Measurements from ENCODE around the gene LRRC23. TPM values are rescaled to one million over a fixed set of nuclear protein-coding genes. Genes with fewer than 3 reads are reported as not detected.

The LRRC23 gene
- total and polyA plus RNA-seq, 9 of the 15 experiments (the other 6 are each of a cell fraction or from before 2014, with no cell fraction given): 2.2 to 7.0 (median 3.0) TPM

- 0 out of 2 replicates have a peak, but pooled peaks have one; percentile 40 for TF ChIP-seq VEZF1 (CRISPR knock-in tag; IDR thresholded peaks at IDR 0.05)
- no peak for TF ChIP-seq FOXM1 (IDR thresholded peaks at IDR 0.05; ENCODE audit: low read depth)
- no peak for TF ChIP-seq FOXM1 (CRISPR knock-in tag; IDR thresholded peaks at IDR 0.05; ENCODE audit: low read depth)
- no peak for TF ChIP-seq NFIX (CRISPR knock-in tag; IDR thresholded peaks at IDR 0.05; ENCODE audit: low read depth)
- TF ChIP-seq ZBTB8A (IDR thresholded peaks at IDR 0.05; ENCODE audit: partially characterized antibody): no peak
- no peak for TF ChIP-seq BHLHE40 (IDR thresholded peaks at IDR 0.05; ENCODE audit: low read length)
- TF ChIP-seq BRF1 (IDR thresholded peaks at IDR 0.05; ENCODE audit: borderline replicate concordance, extremely low read depth, insufficient read length): no peak
- peak; percentile 72 for TF ChIP-seq CTBP1 (IDR thresholded peaks at IDR 0.05; ENCODE audit: borderline replicate concordance)
- no peak for TF ChIP-seq FOXK1 (CRISPR knock-in tag; IDR thresholded peaks at IDR 0.05; ENCODE audit: borderline replicate concordance)
- TF ChIP-seq SNRNP70 (optimal IDR thresholded peaks at IDR 0.05; ENCODE audit: low read depth, low read length): no peak
- no peak for TF ChIP-seq ZNF644 (tag; IDR thresholded peaks at IDR 0.05; ENCODE audit: low read depth)
- TF ChIP-seq RBFOX2 (IDR thresholded peaks at IDR 0.05; ENCODE audit: low read depth, low read length): peak; percentile 29; the same call in 1 of the 2 replicates
- no peak for TF ChIP-seq ZNF586 (CRISPR knock-in tag; conservative IDR thresholded peaks at IDR 0.05)
- no peak for TF ChIP-seq ZC3H11A (IDR thresholded peaks at IDR 0.05; ENCODE audit: low read depth, low read length)
- TF ChIP-seq ZBTB12 (CRISPR knock-in tag; IDR thresholded peaks at IDR 0.05): no peak
- TF ChIP-seq ZNF778 (CRISPR knock-in tag; IDR thresholded peaks at IDR 0.05): no peak
- no peak for TF ChIP-seq SRSF1 (IDR thresholded peaks at IDR 0.05; ENCODE audit: low read depth, low read length)
- no peak for TF ChIP-seq MAFG (tag; conservative IDR thresholded peaks at IDR 0.05)
- TF ChIP-seq ZNF717 (CRISPR knock-in tag; IDR thresholded peaks at IDR 0.05): no peak
- TF ChIP-seq SMC3 (conservative IDR thresholded peaks at IDR 0.05; ENCODE audit: insufficient read depth, low read depth, low read length): no peak
- no peak for TF ChIP-seq HNRNPL (IDR thresholded peaks at IDR 0.05; ENCODE audit: low read depth, low read length)
- TF ChIP-seq PHTF2 (CRISPR knock-in tag; IDR thresholded peaks at IDR 0.05): no peak
- no peak for TF ChIP-seq POLR2H (tag; IDR thresholded peaks at IDR 0.05; ENCODE audit: low read depth)
- TF ChIP-seq NKRF (IDR thresholded peaks at IDR 0.05; ENCODE audit: borderline replicate concordance): no peak
Observed at GRCh38 chr12:6914246-6914946, 9.8 kb downstream of the LRRC23 start, which contains the start of gene ENO2 (continued).
